Tibial nerve (tissue), 4 donors: ENCODE measurements around the gene SYDE2. TPM values are rescaled to one million over a fixed set of nuclear protein-coding genes. Genes with fewer than 3 reads are reported as not detected.

ENCODE experiments used
- DNase-seq, 2 donors: peaks; one replicate each; pipeline ENCODE4 v3.0.0-alpha.2; 2019; ENCODE audit warnings: low spot score in 2 of 2
- H3K27ac ChIP-seq, 4 donors: fragments of 200-600 bp; sonication (generic) in 3 of 4; one replicate each; pipeline ENCODE4 v1.5.1; 2017 to 2019; ENCODE audit warnings: mild to moderate bottlenecking in 1 of 4
- H3K27me3 ChIP-seq, 2 donors: fragments of 200-600 bp; sonication (generic) in 1 of 2; one replicate each; pipeline versions ENCODE4 v1.5.1 to v1.6.0; 2017 to 2019
- H3K36me3 ChIP-seq, 3 donors: fragments of 200-600 bp; sonication (generic); one replicate each; pipeline ENCODE4 v1.5.1; 2018 to 2019
- H3K4me1 ChIP-seq, 4 donors: fragments of 200-600 bp; sonication (generic) in 3 of 4; one replicate each; pipeline ENCODE4 v1.5.1; 2017 to 2019
- H3K4me3 ChIP-seq, 4 donors: fragments of 200-600 bp; sonication (generic) in 3 of 4; one replicate each; pipeline ENCODE4 v1.5.1; 2017 to 2019; ENCODE audit warnings: mild to moderate bottlenecking in 1 of 4, moderate library complexity in 1 of 4
- H3K9me3 ChIP-seq, 4 donors: fragments of 200-600 bp; sonication (generic) in 3 of 4; one replicate each; pipeline ENCODE4 v1.5.1; 2017 to 2019
- CTCF ChIP-seq, 5 experiments: fragments of 200-600 bp in 3 of 5; fragments of 450-650 bp in 2 of 5; sonication (generic) in 3 of 5; IDR thresholded peaks; one replicate each; pipeline ENCODE4 v1.5.1; 2016 to 2019; ENCODE audit warnings: antibody characterized with exemption in 5 of 5, mild to moderate bottlenecking in 3 of 5, moderate library complexity in 2 of 5
- EP300 ChIP-seq, 2 donors: sonication (generic); formaldehyde crosslinking; IDR thresholded peaks; one replicate each; pipeline ENCODE4 v1.6.1; 2017; ENCODE audit warnings: antibody characterized with exemption in 2 of 2, mild to moderate bottlenecking in 1 of 2
- POLR2A ChIP-seq, 2 donors: fragments of 450-650 bp; IDR thresholded peaks; one replicate each; pipeline ENCODE4 v1.6.1; 2017; ENCODE audit warnings: antibody characterized with exemption in 2 of 2, mild to moderate bottlenecking in 2 of 2, moderate library complexity in 2 of 2
- WGBS, 2 donors: methylation state at CpG; one replicate each; pipeline ENCODE4 v1.1.5; 2018; 5-methylcytosine and 5-hydroxymethylcytosine counted together
- total RNA-seq, 4 donors: library from RNA; depleted of rRNA; stranded (reverse); fragments of >200 nt; gene quantifications; one replicate each; pipeline ENCODE4 v1.1.0, GENCODE V29; 2016

SYDE2 gene
- total RNA-seq, 4 donors from 2014 or later = 10.5 to 12.9 (median 11.1) TPM

GRCh38 chr1:85243372-85243771, 42.6 kb upstream of the SYDE2 start:
- no peak for TF ChIP-seq POLR2A (IDR thresholded peaks at IDR 0.05)
- TF ChIP-seq EP300 (IDR thresholded peaks at IDR 0.05) = no peak
- TF ChIP-seq CTCF (IDR thresholded peaks at IDR 0.05) = no peak
- Histone ChIP-seq H3K4me1 (no peaks in the 10 kb centered on the region), H3K4me3 (no peak overlapping the region), H3K36me3 (no peaks in the 10 kb centered on the region), H3K9me3 (no peaks in the 10 kb centered on the region), H3K27me3 (no peaks in the 10 kb centered on the region), H3K27ac (no peak overlapping the region)
- no peak for DNase-seq

- H3K9me3 ChIP-seq = no peaks in the 10 kb centered on the region
- TF ChIP-seq EP300 (IDR thresholded peaks at IDR 0.05) (no peak), POLR2A (IDR thresholded peaks at IDR 0.05) (no peak), CTCF (IDR thresholded peaks at IDR 0.05) (no peak)
- no peaks in the 10 kb centered on the region for H3K27me3 ChIP-seq
- no peak for DNase-seq
- no peak overlapping the region for H3K4me3 ChIP-seq
- H3K36me3 ChIP-seq = no peaks in the 10 kb centered on the region
- H3K27ac ChIP-seq = no peak overlapping the region
- H3K4me1 ChIP-seq = no peaks in the 10 kb centered on the region
- WGBS, 2 donors = 14% methylated on average over 1 of the region's 1 CpG
Measured at GRCh38 chr1:85240643-85241042, 39.8 kb upstream of the SYDE2 start.

GRCh38 chr1:85240174-85240601, 39.4 kb upstream of the SYDE2 start:
- Histone ChIP-seq H3K27me3 (no peaks in the 10 kb centered on the region), H3K27ac (no peak overlapping the region), H3K4me3 (no peak overlapping the region), H3K4me1 (no peaks in the 10 kb centered on the region), H3K9me3 (no peaks in the 10 kb centered on the region), H3K36me3 (no peaks in the 10 kb centered on the region)
- TF ChIP-seq POLR2A (IDR thresholded peaks at IDR 0.05) (no peak), CTCF (IDR thresholded peaks at IDR 0.05) (no peak), EP300 (IDR thresholded peaks at IDR 0.05) (no peak)
- no peak for DNase-seq
- WGBS, 2 donors = 13 to 27% methylated on average over 1 of the region's 1 CpG

- Histone ChIP-seq H3K27me3 (no peaks in the 10 kb centered on the region), H3K36me3 (no peaks in the 10 kb centered on the region), H3K9me3 (no peaks in the 10 kb centered on the region), H3K4me1 (no peaks in the 10 kb centered on the region), H3K4me3 (no peak overlapping the region), H3K27ac (no peak overlapping the region)
- 76 to 100% methylated on average over 1 of the region's 1 CpG for WGBS, 2 donors
- TF ChIP-seq EP300 (IDR thresholded peaks at IDR 0.05) (no peak), POLR2A (IDR thresholded peaks at IDR 0.05) (no peak), CTCF (IDR thresholded peaks at IDR 0.05) (no peak)
- no peak for DNase-seq
Measured at GRCh38 chr1:85237613-85238012, 36.8 kb upstream of the SYDE2 start.

GRCh38 chr1:85230305-85230977, 29.6 kb upstream of the SYDE2 start:
- 77 to 83% methylated on average over 8 of the region's 8 CpGs for WGBS, 2 donors
- Histone ChIP-seq H3K36me3 (no peaks in the 10 kb centered on the region), H3K9me3 (no peaks in the 10 kb centered on the region), H3K27ac (no peak overlapping the region), H3K4me1 (peaks cover 0 to 8% (median 0%) of the 10 kb centered on the region in 4 donors), H3K27me3 (no peaks in the 10 kb centered on the region), H3K4me3 (no peak overlapping the region)
- no peak for DNase-seq
- TF ChIP-seq POLR2A (IDR thresholded peaks at IDR 0.05) = no peak
- TF ChIP-seq EP300 (IDR thresholded peaks at IDR 0.05) = no peak
- no peak for TF ChIP-seq CTCF (IDR thresholded peaks at IDR 0.05)
